Breast epithelium (tissue), 3 donors: ENCODE data around the gene DNAH3.

Experiments
- POLR2A ChIP-seq: fragments of 450-650 bp; IDR thresholded peaks from one replicate; pipeline ENCODE4 v1.6.1; 2016; ENCODE audit warnings: antibody characterized with exemption, mild to moderate bottlenecking, moderate library complexity
- POLR2AphosphoS5 ChIP-seq, 3 donors: sonication (generic); formaldehyde crosslinking; IDR thresholded peaks; one replicate each; pipeline ENCODE4 v1.6.1; 2017; ENCODE audit warnings: antibody characterized with exemption in 3 of 3

DNA sequence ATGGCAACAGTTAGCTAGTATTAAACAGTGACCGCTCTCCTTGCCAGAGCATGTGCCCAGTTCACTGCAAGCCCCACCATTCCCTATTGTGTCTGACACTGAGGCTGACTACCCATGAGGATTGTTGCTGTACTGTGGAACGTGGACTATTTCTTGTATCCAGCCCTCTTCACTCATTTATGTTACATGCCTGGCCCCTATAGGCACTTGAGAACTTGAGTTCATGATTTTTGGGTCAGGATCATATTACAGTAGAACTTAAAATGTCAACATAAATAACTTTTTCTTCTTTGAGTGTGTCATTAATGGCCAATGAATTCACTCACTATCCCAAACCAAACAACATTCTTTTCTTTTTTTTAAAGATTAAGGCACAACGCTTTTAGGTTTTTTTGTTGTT is 194.3 kb downstream of the DNAH3 start:
- TF ChIP-seq POLR2A = no peak
- TF ChIP-seq POLR2AphosphoS5 (IDR thresholded peaks at IDR 0.05) = no peak
